Measurements from ENCODE around the gene SYCE1. TPM values are rescaled to one million over a fixed set of nuclear protein-coding genes. Genes with fewer than 3 reads are reported as not detected.
"Not testable (repeated sequence)": the region's sequence is repeated elsewhere in the genome, so short reads cannot be mapped to it uniquely, and the experiment has no call there.

SYCE1 gene
- total RNA-seq, 2 donors from 2014 or later, result 1.0 to 2.0 TPM

- Histone ChIP-seq H3K4me1 (no peaks in the 10 kb centered on the region), H3K4me3 (no peak overlapping the region), H3K27me3 (no peaks in the 10 kb centered on the region), H3K9me3 (no peaks in the 10 kb centered on the region), H3K36me3 (replicated peaks in 1 of 2; ENCODE audit: insufficient read depth in 1 of 2, low read depth in 2 of 2) (no peaks in the 10 kb centered on the region), H3K27ac (no peak overlapping the region)
- no peak for DNase-seq
- TF ChIP-seq CTCF (IDR thresholded peaks at IDR 0.05), result no peak
- WGBS, 2 donors, result 36 to 49% methylated on average over 3 of the region's 3 CpGs
- ATAC-seq, result no peak
- intact Hi-C loops (cut with DNase I), result no loop called here
These were observed 8.0 kb downstream of the SYCE1 start for GRCh38 chr10:133557381-133557780.

GRCh38 chr10:133555521-133555920 lies 9.9 kb downstream of the SYCE1 start:
- Histone ChIP-seq H3K36me3 (replicated peaks in 1 of 2; ENCODE audit: insufficient read depth in 1 of 2, low read depth in 2 of 2) (no peaks in the 10 kb centered on the region), H3K4me1 (no peaks in the 10 kb centered on the region), H3K27me3 (no peaks in the 10 kb centered on the region), H3K27ac (no peak overlapping the region), H3K4me3 (no peak overlapping the region), H3K9me3 (no peaks in the 10 kb centered on the region)
- intact Hi-C loops (cut with DNase I), result no loop called here
- DNase-seq (no peak), ATAC-seq (no peak)
- TF ChIP-seq CTCF (IDR thresholded peaks at IDR 0.05) (no peak), POLR2A (IDR thresholded peaks at IDR 0.05) (no peak)
- 71 to 83% methylated on average over 8 of the region's 8 CpGs for WGBS, 2 donors

- Histone ChIP-seq H3K27ac (no peak overlapping the region), H3K4me1 (no peaks in the 10 kb centered on the region), H3K27me3 (no peaks in the 10 kb centered on the region), H3K9me3 (no peaks in the 10 kb centered on the region), H3K36me3 (replicated peaks in 1 of 2; ENCODE audit: insufficient read depth in 1 of 2, low read depth in 2 of 2) (no peaks in the 10 kb centered on the region), H3K4me3 (no peak overlapping the region)
- DNase-seq (no peak), ATAC-seq (no peak)
- intact Hi-C loops (cut with DNase I), result no loop called here
- WGBS, 2 donors, result 77 to 82% methylated on average over 4 of the region's 4 CpGs
- TF ChIP-seq CTCF (IDR thresholded peaks at IDR 0.05) (no peak), POLR2A (IDR thresholded peaks at IDR 0.05) (no peak)
These were observed 10.8 kb downstream of the SYCE1 start for GRCh38 chr10:133554600-133554999.

- H3K9me3 ChIP-seq, result peaks cover 0 to 9% (median 3%) of the 10 kb centered on the region in 3 donors
- no peak overlapping the region for H3K4me3 ChIP-seq
- H3K36me3 ChIP-seq (replicated peaks in 1 of 2; ENCODE audit: insufficient read depth in 1 of 2, low read depth in 2 of 2), result no peaks in the 10 kb centered on the region
- DNase-seq (no peak), ATAC-seq (no peak)
- no peaks in the 10 kb centered on the region for H3K4me1 ChIP-seq
- H3K27me3 ChIP-seq, result no peaks in the 10 kb centered on the region
- TF ChIP-seq CTCF (IDR thresholded peaks at IDR 0.05) (no peak), POLR2A (IDR thresholded peaks at IDR 0.05) (no peak)
- WGBS, 2 donors, result 52 to 75% methylated on average over 1 of the region's 1 CpG
- no peak overlapping the region for H3K27ac ChIP-seq
- intact Hi-C loops (cut with DNase I), result no loop called here
These were observed 20.9 kb downstream of the SYCE1 start for GRCh38 chr10:133544506-133544905.

DNA sequence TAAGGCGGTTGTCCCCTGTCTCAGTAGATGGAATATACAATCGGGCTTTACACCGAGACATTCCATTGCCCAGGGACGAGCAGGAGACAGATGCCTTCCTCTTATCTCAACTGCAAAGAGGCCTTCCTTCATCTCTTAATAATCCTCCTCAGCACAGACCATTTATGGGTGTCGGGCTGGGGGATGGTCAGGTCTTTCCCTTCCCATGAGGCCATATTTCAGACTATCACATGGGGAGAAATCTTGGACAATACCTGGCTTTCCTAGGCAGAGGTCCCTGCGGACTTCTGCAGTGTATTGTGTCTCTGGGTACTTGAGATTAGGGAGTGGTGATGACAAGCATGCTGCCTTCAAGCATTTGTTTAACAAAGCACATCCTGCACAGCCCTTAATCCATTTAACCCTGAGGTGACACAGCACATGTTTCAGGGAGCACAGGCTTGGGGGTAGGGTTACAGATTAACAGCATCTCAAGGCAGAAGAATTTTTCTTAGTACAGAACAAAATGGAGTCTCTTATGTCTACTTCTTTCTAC lies 23.9 kb downstream of the SYCE1 start:
- ATAC-seq; H3K4me1 ChIP-seq; H3K27ac ChIP-seq; intact Hi-C loops (cut with DNase I); H3K9me3 ChIP-seq; H3K27me3 ChIP-seq; H3K4me3 ChIP-seq; DNase-seq; H3K36me3 ChIP-seq (replicated peaks in 1 of 2; ENCODE audit: insufficient read depth in 1 of 2, low read depth in 2 of 2): not testable (repeated sequence)
- WGBS, 2 donors, result 74 to 84% methylated on average over 5 of the region's 6 CpGs

Measured in body of pancreas (tissue), 4 donors.